ENCODE results near the gene TRAPPC8.
"Not testable (repeated sequence)": the region's sequence is repeated elsewhere in the genome, so short reads cannot be mapped to it uniquely, and the experiment has no call there.

Gene TRAPPC8

GRCh38 chr18:31950583-31950982, 7.7 kb upstream of the TRAPPC8 start:
- no peak overlapping the region for H3K4me3 ChIP-seq (ENCODE audit: low read length)
- no peaks in the 10 kb centered on the region for H3K4me1 ChIP-seq (ENCODE audit: control insufficient read depth, low read length)
- TF ChIP-seq EZH2phosphoT487 (IDR thresholded peaks at IDR 0.05; ENCODE audit: borderline replicate concordance, low read length) (no peak), CTCF (IDR thresholded peaks at IDR 0.05; ENCODE audit: low read depth, low read length, poor library complexity, severe bottlenecking) (no peak)

GRCh38 chr18:31948349-31948748, 5.4 kb upstream of the TRAPPC8 start:
- H3K4me1 ChIP-seq (ENCODE audit: control insufficient read depth, low read length), result peaks cover 10% of the 10 kb centered on the region
- not testable (repeated sequence) for H3K4me2 ChIP-seq (ENCODE audit: low read length)

More at GRCh38 chr18:31950583-31950982, 7.7 kb upstream of the TRAPPC8 start:
- H3K27me3 ChIP-seq (ENCODE audit: control insufficient read depth, low read length), result no peaks in the 10 kb centered on the region
- no peaks in the 10 kb centered on the region for H3K9me2 ChIP-seq (replicated peaks; ENCODE audit: control insufficient read depth, low read length)
- no peaks in the 10 kb centered on the region for H3K9me3 ChIP-seq (ENCODE audit: control insufficient read depth, insufficient read depth, low read length)
- no peaks in the 10 kb centered on the region for H3K36me3 ChIP-seq (ENCODE audit: control insufficient read depth, low read length)
- H4K20me1 ChIP-seq (ENCODE audit: control insufficient read depth, insufficient read depth, low read depth, low read length), result no peaks in the 10 kb centered on the region
- H3K27ac ChIP-seq (ENCODE audit: low read depth, low read length), result no peak overlapping the region
- no peak overlapping the region for H3K4me2 ChIP-seq (ENCODE audit: low read length)
- H3K79me2 ChIP-seq (ENCODE audit: control insufficient read depth, low read length), result no peaks in the 10 kb centered on the region; the same call in 1 of the 2 replicates
- H3F3A ChIP-seq (ENCODE audit: control insufficient read depth, insufficient read depth), result no peaks in the 10 kb centered on the region

GRCh38 chr18:31946305-31947046, 3.5 kb upstream of the TRAPPC8 start:
- TF ChIP-seq EZH2phosphoT487 (IDR thresholded peaks at IDR 0.05; ENCODE audit: borderline replicate concordance, low read length), result no peak
- no peak for TF ChIP-seq CTCF (IDR thresholded peaks at IDR 0.05; ENCODE audit: low read depth, low read length, poor library complexity, severe bottlenecking)
- Histone ChIP-seq H3K9me2 (replicated peaks; ENCODE audit: control insufficient read depth, low read length) (no peaks in the 10 kb centered on the region), H3K9me3 (ENCODE audit: control insufficient read depth, insufficient read depth, low read length) (no peaks in the 10 kb centered on the region), H3K36me3 (ENCODE audit: control insufficient read depth, low read length) (peaks cover 6% of the 10 kb centered on the region; the same call in 1 of the 2 replicates), H3K4me1 (ENCODE audit: control insufficient read depth, low read length) (peaks cover 14% of the 10 kb centered on the region), H3K79me2 (ENCODE audit: control insufficient read depth, low read length) (peaks cover 33% of the 10 kb centered on the region), H4K20me1 (ENCODE audit: control insufficient read depth, insufficient read depth, low read depth, low read length) (peaks cover under 1% of the 10 kb centered on the region; the same call in 1 of the 2 replicates), H3K4me3 (ENCODE audit: low read length) (no peak overlapping the region), H3K27ac (ENCODE audit: low read depth, low read length) (no peak overlapping the region), H3K4me2 (ENCODE audit: low read length) (no peak overlapping the region), H3K27me3 (ENCODE audit: control insufficient read depth, low read length) (no peaks in the 10 kb centered on the region), H3F3A (ENCODE audit: control insufficient read depth, insufficient read depth) (peaks cover 9% of the 10 kb centered on the region; the same call in 1 of the 2 replicates)

More at GRCh38 chr18:31948349-31948748, 5.4 kb upstream of the TRAPPC8 start:
- not testable (repeated sequence) for H3K4me3 ChIP-seq (ENCODE audit: low read length); H4K20me1 ChIP-seq (ENCODE audit: control insufficient read depth, insufficient read depth, low read depth, low read length); H3F3A ChIP-seq (ENCODE audit: control insufficient read depth, insufficient read depth); H3K27me3 ChIP-seq (ENCODE audit: control insufficient read depth, low read length); H3K36me3 ChIP-seq (ENCODE audit: control insufficient read depth, low read length); H3K9me2 ChIP-seq (replicated peaks; ENCODE audit: control insufficient read depth, low read length); H3K9me3 ChIP-seq (ENCODE audit: control insufficient read depth, insufficient read depth, low read length); H3K27ac ChIP-seq (ENCODE audit: low read depth, low read length)
- peaks cover 18% of the 10 kb centered on the region for H3K79me2 ChIP-seq (ENCODE audit: control insufficient read depth, low read length)
